Smooth muscle cell (in vitro differentiated cells): ENCODE results near the gene MESP2. TPM values are rescaled to one million over a fixed set of nuclear protein-coding genes. Genes with fewer than 3 reads are reported as not detected.

Source experiments
- DNase-seq: peaks from one replicate; lab custom pipeline; 2025; ENCODE audit not compliant: unreplicated experiment; lab: John Stamatoyannopoulos, UW
- H2AFZ ChIP-seq: fragments of 200-600 bp; sonication (generic); 2 replicates; pipeline ENCODE4 v1.6.0; 2016; ENCODE audit warnings: antibody characterized with exemption, low read depth, mild to moderate bottlenecking
- H3F3A ChIP-seq: fragments of 200-600 bp; sonication (generic); 2 replicates; pipeline ENCODE4 v1.6.0; 2017; ENCODE audit warnings: antibody characterized with exemption, low read depth
- H3K27ac ChIP-seq: fragments of 200-600 bp; sonication (generic); 2 replicates; pipeline ENCODE4 v1.5.1; 2016; ENCODE audit warnings: low read depth, mild to moderate bottlenecking
- H3K27me3 ChIP-seq: fragments of 200-600 bp; sonication (generic); 2 replicates; pipeline ENCODE4 v1.6.1; 2016; ENCODE audit warnings: low read depth, mild to moderate bottlenecking
- H3K36me3 ChIP-seq: fragments of 200-600 bp; sonication (generic); 2 replicates; pipeline ENCODE4 v1.5.1; 2016; ENCODE audit warnings: low read depth
- H3K4me1 ChIP-seq: fragments of 200-600 bp; sonication (generic); 2 replicates; pipeline ENCODE4 v1.5.1; 2016; ENCODE audit warnings: low read depth
- H3K4me2 ChIP-seq: fragments of 200-600 bp; sonication (generic); 2 replicates; pipeline ENCODE4 v1.6.0; 2016; ENCODE audit warnings: mild to moderate bottlenecking
- H3K4me3 ChIP-seq: fragments of 200-600 bp; sonication (generic); 2 replicates; pipeline ENCODE4 v1.5.1; 2016; ENCODE audit warnings: mild to moderate bottlenecking
- H3K79me2 ChIP-seq: fragments of 200-600 bp; sonication (generic); 2 replicates; pipeline ENCODE4 v1.6.0; 2016; ENCODE audit warnings: low read depth, mild to moderate bottlenecking
- H3K9ac ChIP-seq: fragments of 200-600 bp; sonication (generic); 2 replicates; pipeline ENCODE4 v1.6.0; 2016; ENCODE audit warnings: low read depth
- H3K9me3 ChIP-seq: fragments of 200-600 bp; sonication (generic); replicated peaks from 2 replicates; pipeline ENCODE4 v1.5.1; 2016; ENCODE audit warnings: low read depth
- H4K20me1 ChIP-seq: fragments of 200-600 bp; sonication (generic); 2 replicates; pipeline ENCODE4 v1.6.0; 2016; ENCODE audit warnings: low read depth
- CTCF ChIP-seq: fragments of 200-600 bp; sonication (generic); IDR thresholded peaks from 2 replicates; pipeline ENCODE4 v1.5.1; 2017; ENCODE audit warnings: borderline replicate concordance, mild to moderate bottlenecking, antibody characterized with exemption; ENCODE audit not compliant: insufficient read depth, poor library complexity, severe bottlenecking
- WGBS: methylation state at CpG from one replicate; pipeline ENCODE4 v1.1.7; 2016; ENCODE audit warnings: low lambda C conversion rate; 5-methylcytosine and 5-hydroxymethylcytosine counted together
- polyA plus RNA-seq: library from polyadenylated mRNA; unstranded; fragments of >200 nt; fragmentation: Nextera tagmentation; extraction: Ambion mirVana; gene quantifications from 2 replicates; pipeline ENCODE4 v1.2.1, GENCODE V29; 2016
- total RNA-seq: library from RNA; depleted of rRNA; stranded (reverse); fragments of >200 nt; gene quantifications from 2 replicates; pipeline ENCODE4 v1.2.3, GENCODE V29; 2014

The MESP2 gene
- total and polyA plus RNA-seq, 2 experiments from 2014 or later, result 0.09 TPM; not detected in 1

- Histone ChIP-seq H3K79me2 (no peaks in the 10 kb centered on the region), H3K9ac (no peak overlapping the region), H3K36me3 (no peaks in the 10 kb centered on the region), H3K4me3 (no peak overlapping the region), H4K20me1 (no peaks in the 10 kb centered on the region), H3K4me1 (no peaks in the 10 kb centered on the region), H3K27me3 (no peaks in the 10 kb centered on the region), H3K4me2 (no peak overlapping the region), H3F3A (no peaks in the 10 kb centered on the region), H3K9me3 (no peaks in the 10 kb centered on the region), H3K27ac (no peak overlapping the region), H2AFZ (no peak overlapping the region)
- no peak for DNase-seq
- TF ChIP-seq CTCF, result no peak
- WGBS, result 94% methylated on average over 24 of the region's 24 CpGs
These were observed 27.1 kb downstream of the MESP2 start for GRCh38 chr15:89802986-89803824.

- Histone ChIP-seq H3K4me3 (no peak overlapping the region), H3K4me2 (no peak overlapping the region), H3K36me3 (no peaks in the 10 kb centered on the region), H3K27ac (no peak overlapping the region), H3K27me3 (no peaks in the 10 kb centered on the region), H4K20me1 (no peaks in the 10 kb centered on the region), H3K4me1 (peaks cover 4% of the 10 kb centered on the region), H3K79me2 (no peaks in the 10 kb centered on the region), H3K9ac (no peak overlapping the region), H3K9me3 (no peaks in the 10 kb centered on the region), H2AFZ (no peak overlapping the region), H3F3A (no peaks in the 10 kb centered on the region)
- TF ChIP-seq CTCF, result no peak
- 95% methylated on average over 29 of the region's 29 CpGs for WGBS
- no peak for DNase-seq
These were observed 28.0 kb downstream of the MESP2 start for GRCh38 chr15:89803941-89804800.

GRCh38 chr15:89805241-89806209 is 29.4 kb downstream of the MESP2 start:
- H3K9me3 ChIP-seq, result no peaks in the 10 kb centered on the region
- H4K20me1 ChIP-seq, result no peaks in the 10 kb centered on the region
- no peak overlapping the region for H3K27ac ChIP-seq
- no peaks in the 10 kb centered on the region for H3F3A ChIP-seq
- H3K9ac ChIP-seq, result no peak overlapping the region
- WGBS, result 92% methylated on average over 29 of the region's 29 CpGs
- DNase-seq, result no peak
- no peaks in the 10 kb centered on the region for H3K79me2 ChIP-seq
- no peak overlapping the region for H3K4me3 ChIP-seq
- TF ChIP-seq CTCF, result no peak
- no peak overlapping the region for H3K4me2 ChIP-seq
- peaks cover 9% of the 10 kb centered on the region for H3K4me1 ChIP-seq
- H3K27me3 ChIP-seq, result no peaks in the 10 kb centered on the region
- H2AFZ ChIP-seq, result no peak overlapping the region
- no peaks in the 10 kb centered on the region for H3K36me3 ChIP-seq
